DMS153 treated with DMSO at 0.1 percent for 48 hours (cell line): ENCODE data around the gene TREX2.

Experiments
- DNase-seq: peaks from one replicate; lab custom pipeline; 2025; ENCODE audit not compliant: unreplicated experiment; lab: John Stamatoyannopoulos, UW

TREX2 gene

DNA sequence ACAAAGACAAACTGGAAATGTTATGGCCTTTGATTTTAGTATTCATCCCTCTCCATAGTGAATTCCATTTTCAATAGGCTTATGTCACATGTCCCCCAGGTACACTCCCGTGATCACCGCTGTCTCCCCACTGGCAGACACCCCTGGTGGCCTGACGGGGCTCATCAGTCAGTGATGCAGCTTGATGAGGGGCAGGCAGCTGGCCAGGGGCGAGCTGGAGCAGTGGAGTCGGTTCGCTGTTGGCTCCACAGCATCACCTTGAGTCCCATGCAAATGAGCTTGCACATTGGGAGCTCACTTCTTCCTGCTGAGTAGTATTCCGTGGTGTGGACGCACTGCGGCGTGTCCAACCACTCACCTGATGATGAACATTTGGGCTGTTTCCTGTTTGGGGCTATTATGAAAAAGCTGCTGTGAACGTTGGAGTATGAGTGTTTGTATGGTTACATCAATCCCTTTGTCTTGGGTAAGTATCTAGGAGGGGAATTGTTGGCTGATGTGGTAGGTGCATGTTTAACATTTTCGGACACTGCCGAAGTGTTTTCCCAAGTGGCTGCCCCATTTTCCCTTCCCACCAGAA lies 5.2 kb downstream of the TREX2 start:
- DNase-seq = peak; percentile 2

DNA sequence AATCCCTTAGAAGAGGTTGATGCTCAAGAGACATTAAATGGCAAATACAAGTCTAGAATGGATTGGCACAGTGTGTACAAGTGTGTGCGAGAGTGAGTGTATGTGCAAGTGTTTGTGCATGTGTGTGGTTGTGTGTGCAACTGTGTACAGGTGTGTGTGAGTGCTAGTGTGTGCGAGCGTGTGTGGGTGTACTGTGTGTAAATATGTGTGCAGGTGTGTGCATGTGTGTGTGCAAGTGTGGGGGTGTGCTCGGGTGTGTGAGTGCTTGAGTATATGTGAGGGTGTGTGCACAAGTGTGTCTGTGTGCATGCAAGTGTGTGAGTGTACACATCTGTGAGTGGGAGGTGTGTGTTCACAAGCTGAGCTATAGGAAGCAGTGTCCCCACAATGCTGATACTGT lies 5.9 kb downstream of the TREX2 start:
- DNase-seq = no peak

DNA sequence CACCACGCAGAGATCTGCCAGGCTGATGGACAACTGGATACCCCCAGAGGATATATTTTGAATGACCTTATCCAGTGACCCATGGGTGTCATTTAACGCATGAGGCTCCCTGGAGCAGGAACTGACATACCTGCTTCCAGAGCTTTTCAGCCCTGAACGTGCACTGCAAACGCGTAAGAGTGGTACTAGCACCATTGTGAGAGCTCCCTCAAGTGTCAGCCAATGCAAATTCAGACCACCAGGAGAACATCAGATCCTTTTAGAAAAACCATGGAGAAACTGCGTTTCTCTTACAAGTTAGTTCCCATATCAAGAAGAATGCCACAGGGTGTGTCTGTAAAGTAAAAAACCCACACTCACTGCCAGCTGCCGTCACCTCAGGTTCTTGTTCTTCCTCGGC lies 7.3 kb downstream of the TREX2 start:
- no peak for DNase-seq

DNA sequence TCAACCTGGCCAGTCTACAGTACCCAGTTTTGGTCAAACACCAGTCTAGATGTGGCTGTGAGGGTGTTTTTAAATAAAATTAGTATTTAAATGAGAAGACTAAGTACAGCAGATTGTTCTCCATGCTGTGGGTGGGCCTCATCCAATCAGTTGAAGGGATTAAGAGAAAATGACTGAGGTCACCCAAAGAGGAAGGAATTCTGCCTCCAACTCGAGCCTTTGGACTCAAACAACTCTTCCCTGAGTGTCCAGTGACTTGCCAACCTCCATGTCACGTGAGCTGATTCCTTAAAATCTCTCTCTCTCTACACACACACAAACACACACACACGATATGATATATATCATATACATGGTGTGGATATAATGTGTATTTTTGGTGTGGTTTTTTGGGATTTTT lies 10.0 kb downstream of the TREX2 start:
- no peak for DNase-seq

DNA sequence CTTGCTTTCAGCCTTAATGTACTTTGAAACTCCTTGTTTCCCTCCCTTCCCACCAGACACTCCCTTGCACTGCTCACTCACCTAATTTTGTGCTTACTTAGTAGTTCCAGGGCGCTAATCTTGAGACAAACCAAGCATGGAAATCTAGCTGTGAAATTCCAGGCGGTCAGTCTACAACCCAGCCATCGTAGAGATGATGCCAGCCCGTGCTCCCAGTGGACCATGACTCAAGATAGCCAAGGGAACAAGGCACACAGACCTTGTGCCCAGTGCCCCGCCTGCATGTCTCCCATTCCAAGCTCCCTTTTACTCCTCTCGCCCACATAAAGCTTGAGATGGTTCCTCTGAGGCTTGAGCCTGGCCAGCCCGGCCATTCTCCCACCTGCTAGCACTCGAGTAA lies 11.1 kb downstream of the TREX2 start:
- no peak for DNase-seq

DNA sequence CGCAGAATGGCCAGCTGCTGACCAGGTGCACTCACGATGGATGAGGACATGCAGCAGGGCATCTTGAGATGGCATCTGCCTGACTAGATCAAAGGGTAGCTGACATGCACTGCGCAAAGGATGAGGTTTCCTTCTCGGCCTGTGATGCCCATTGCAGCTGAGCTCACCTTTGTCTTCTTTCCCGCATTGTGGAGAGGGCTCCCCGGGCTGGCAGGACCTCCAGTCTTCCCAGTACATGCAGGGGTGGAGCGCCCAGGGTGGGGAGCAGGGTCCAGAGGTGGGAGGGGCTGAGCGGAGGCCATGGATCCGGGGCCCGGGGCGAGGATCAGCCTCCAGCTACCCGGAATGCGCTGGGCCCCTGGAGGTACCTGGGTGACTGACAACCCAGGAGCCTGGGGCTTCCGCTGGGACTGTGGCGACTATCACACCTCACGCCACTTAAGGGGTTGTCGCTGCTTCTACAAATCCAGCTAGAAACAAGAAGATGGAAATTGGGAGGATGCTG lies 12.0 kb downstream of the TREX2 start:
- DNase-seq = no peak

DNA sequence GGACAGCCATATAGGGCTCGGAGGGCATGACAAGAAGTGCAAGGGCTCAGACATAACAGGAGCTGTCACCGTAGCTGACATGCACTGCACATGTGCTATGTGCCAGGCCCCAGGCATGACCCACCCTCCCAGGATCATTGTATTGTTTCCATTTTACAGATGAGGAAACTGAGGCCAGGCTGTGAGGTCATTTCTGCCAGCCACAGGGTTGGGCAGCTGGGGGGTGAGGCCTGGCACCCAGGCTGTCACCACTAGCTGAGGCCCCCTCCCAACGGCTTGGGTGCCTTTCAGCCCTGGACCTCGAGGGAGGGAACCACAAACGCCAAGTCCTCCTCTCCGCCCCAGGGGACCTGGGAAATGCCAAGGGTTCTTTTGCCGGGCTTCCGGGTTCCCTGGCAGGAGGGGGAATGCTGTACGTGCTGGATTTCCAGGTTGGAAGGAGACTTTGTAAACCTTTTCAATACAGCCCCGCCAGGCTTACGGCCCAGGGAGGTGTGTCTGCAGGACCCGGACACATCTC lies 12.6 kb downstream of the TREX2 start:
- DNase-seq = no peak

DNA sequence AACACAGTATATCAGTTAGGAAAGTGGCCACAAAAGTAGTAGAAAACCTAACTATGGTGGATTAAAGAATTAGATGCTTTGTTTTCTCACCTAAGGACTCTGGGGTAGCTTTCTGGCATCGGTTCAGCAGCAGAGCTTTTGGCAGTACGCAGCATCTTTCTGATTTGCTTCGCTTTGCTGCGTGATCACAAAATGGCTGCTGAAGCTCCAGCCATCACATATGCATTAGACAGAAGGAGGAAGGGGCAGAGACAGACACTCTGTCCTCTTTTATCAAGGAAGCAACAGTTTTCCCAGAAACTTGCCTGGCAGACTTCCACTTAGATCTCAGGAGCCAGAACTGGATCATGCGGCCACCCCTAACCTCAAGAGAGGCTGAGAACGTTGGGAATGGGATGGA lies 15.1 kb downstream of the TREX2 start:
- DNase-seq = no peak

DNA sequence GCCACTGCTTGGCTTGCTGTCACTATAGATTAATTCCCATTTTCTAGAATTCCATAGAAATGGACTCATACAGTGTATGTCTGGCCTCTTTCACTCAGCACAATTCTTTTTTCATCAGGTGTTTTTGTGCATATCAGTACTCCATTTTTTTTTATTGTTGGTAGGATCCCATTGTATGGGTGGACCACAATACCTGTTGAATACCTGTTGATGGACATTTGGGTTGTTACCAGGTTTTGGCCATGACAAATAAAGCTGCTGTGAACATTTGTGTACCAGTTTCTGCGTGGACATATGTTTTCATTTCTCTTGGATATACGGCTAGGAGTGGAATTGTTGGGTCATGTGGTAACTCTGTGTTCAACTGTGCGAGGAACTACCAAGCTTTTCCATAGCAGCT lies 19.7 kb downstream of the TREX2 start:
- no peak for DNase-seq

DNA sequence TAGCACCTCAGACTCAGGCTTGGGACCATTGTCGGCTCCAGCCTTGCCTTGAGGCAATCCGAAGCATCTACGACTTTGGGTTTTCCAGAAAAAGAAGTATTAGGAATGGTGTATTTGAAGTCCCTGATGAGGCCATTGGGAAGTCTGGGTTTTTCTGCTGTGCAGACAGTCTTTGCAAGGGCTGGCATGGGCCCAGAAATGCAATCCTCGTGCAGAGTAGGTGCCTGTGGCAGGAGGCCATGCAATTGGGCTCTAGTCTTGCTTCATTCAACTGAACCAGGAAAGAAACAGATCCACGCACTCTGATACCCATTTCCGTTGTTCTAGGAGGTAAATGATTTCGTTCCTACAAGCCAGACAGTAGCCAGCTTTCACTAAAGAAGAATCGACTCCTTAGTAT lies 22.2 kb downstream of the TREX2 start:
- DNase-seq = no peak

DNA sequence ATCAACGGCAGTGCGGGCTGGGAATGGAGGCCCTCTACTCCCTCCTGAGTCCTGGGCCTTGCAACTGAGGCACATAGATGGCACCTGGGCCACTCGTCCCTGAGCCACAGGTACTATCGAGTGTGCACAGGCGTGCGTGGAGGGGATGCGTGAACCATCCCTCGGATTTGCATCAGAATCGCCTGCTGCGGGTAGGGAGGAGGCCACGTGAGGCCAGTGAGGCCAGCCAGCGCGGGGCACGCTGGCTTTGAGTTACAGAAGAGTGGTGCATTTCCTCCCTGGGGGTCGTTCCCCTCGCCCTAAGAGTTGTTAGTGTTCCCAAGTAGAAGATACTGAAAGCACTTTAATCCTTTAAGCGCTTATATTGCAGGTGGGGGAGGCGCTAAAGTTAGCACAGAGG lies 24.0 kb downstream of the TREX2 start:
- no peak for DNase-seq

DNA sequence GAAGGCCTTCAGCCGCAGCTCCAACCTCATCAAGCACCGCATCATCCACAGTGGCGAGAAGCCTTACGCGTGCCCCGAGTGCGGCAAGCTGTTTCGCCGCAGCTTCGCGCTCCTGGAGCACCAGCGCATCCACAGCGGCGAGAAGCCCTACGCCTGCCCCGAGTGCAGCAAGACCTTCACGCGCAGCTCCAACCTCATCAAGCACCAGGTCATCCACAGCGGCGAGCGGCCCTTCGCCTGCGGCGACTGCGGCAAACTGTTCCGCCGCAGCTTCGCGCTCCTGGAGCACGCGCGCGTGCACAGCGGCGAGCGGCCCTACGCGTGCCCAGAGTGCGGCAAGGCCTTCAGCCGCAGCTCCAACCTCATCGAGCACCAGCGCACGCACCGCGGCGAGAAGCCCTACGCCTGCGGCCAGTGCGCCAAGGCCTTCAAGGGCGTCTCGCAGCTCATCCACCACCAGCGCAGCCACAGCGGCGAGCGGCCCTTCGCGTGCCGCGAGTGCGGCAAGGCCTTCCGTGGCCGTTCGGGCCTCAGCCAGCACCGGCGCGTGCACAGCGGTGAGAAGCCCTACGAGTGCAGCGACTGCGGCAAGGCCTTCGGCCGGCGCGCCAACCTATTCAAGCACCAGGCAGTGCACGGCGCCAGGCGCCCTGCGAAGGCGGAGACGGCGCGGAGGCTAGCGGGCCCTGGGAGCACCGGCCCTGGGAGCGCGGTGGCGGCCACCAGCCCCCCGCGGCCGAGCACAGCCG lies 24.8 kb downstream of the TREX2 start:
- no peak for DNase-seq

DNA sequence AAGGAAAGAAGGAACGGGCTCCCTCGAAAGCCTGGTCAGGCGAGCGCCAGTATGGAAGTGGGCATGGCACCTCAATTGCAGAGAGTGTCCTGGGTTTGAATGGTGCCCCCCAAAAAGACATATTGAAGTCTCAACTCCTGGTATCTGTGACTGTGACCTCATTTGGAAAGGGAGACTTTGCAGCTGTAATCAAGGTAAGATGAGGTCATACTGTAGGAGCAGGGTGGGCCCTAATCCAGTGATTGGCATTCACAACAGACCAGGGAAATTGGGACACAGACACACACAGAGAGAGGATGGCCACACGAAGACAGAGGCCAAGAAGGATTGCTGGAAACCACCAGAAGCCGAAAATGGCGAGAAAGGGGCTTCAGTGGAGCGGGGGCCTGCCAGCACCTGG lies 28.2 kb downstream of the TREX2 start:
- no peak for DNase-seq

DNA sequence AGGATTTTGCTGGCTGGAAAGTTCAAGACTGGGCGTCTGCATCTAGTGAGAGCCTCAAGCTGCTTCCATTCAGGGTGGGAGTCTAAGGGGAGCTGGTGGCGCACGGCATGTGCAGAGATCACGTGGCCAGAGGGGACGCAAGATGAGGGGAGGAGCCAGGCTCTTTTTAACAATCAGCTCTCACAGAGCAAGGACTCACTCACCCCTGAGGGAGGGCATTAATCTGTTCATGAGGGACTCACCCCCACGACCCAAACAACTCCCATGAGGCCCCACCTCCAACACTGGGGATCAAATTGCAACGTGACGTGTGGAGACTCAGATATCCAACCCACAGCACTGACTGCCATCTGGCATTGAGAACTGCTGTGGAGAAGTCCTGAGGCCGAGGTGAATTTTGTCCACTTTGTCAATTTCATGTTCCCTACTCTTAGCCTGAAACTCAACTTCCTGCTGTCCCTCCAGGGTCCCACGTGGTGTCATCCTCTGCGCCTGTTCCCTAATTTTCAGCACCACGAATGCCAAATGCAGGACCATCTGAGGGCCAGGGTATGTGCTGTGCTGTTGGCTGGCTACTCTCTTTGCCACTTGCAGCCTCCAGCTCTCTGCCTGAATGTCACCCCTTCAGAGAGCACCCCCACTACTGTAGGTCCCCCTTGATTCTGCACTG lies 28.9 kb downstream of the TREX2 start:
- no peak for DNase-seq

DNA sequence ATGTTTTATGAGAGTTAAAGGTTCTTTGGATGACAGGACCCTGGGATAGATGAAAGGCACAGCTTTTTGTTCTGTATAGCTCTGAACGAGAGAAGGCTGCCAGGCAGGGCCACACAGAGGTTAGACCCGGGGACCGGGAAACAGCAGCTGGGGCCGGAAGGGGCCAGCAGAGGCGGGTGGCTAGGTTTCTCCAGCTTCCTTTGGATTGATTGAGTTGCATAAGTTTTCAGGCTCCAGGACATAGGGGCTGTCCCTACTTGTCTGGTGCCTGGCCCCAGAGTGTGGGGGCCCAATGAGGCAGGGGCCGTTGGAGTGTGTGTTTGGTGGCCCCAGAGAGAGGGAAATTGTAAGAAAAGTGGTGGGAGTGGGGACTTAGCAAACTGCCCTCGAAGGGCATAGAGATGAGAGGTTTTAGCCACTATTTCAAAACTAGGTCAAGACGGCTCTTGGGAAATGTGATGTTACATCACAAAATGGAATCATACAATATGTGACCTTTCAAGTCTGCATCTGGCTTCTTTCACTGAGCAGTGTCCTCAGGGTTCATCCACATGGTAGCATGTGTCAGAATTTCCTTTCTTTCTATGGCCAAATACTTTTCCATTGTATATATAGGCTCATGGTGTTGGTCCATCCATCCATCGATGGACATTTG lies 30.9 kb downstream of the TREX2 start:
- DNase-seq = no peak

DNA sequence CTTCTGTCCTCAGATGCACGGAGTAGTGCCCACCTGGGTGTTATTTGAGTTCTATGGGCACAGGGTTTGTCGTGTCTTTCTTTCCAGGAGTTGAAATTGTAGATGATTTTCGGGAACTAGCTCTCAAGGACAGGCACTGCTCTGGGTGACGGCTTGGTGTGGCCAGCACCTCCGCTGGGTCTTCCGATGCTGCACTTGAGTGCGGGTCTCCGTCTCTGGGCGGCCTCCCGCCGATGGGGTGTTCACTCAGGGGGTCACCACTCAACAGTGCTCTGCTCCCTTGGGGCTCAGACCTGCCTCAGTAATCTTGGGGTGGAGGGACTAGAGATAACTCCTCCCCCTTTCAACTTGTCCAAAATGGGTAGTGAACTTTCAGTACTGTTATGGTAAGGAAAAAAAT lies 32.1 kb downstream of the TREX2 start:
- no peak for DNase-seq

DNA sequence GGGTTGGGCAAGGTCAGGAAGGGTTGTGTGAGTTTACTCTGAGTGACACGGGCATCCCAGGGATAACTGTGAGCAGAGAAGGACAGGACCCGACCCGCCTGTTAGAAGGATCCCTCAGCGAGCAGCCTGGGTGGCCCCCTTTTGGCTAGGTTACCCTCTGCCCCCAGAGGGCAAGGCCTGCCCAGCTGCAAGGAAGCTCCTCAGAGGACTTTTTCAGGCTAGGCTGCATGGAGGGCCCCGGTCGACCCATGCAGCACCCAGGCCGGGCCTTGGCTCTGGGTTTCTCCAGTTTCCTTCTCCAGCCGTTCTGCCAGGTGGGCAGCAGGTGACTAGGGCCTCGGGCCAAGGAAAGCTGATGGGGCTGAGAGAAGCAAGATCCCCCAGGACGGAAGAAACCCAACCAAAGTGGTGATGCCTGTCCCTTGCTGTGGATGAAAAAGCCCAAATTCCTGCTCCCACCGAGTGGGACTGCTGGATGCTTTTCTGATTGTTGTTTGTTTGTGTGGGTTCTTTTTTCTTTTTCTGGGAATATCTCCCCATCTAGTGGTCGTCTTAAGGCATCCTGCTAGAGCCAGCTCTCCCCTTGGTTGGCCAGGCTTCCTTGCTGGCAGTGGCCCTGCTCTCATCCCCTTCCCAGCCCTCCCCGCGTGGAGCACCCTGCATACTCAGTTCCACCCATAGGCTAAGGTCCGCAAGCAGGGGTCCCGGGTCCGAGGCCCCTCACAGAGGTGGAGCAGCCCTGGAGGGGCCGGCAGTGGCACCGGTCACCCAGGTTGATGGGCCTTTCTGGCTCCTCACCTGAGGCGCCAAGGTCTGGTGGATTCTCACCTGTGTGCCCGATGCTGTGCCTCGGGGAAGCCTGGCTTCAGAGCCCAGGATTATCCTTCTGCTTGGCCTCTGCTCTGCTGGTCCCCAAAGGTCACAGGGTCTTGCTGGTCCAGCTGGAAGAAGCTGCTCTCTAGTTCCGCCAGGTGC lies 32.8 kb downstream of the TREX2 start:
- DNase-seq = no peak

DNA sequence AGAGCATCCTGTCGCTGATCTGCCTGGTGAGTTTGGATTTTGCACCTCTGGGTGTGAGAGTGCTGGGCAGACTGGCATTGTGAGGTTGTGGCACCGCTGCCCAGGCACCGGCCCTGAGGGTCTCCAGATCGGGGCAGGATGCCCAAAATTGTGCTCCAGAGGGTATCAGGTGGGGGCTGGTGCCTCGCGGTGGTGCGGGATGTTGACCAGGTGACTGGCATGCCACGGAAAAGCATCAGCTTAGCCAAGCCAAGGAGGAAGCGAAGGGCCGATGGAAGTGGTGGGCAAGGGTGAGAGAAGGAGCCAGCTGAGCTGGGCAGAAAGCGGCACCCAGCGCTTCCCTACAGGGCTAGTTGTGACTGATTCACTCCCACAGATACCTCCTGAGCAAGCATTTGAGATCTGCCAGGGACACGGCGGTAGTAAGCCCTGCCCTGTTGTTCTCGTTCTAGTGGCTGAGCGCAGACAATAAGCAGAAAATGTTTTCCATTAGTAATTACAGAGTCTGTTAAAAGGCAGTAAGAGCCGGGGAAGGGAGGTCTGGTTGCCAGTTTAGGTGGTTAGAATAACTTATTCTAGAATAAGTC lies 33.8 kb downstream of the TREX2 start:
- DNase-seq = no peak

DNA sequence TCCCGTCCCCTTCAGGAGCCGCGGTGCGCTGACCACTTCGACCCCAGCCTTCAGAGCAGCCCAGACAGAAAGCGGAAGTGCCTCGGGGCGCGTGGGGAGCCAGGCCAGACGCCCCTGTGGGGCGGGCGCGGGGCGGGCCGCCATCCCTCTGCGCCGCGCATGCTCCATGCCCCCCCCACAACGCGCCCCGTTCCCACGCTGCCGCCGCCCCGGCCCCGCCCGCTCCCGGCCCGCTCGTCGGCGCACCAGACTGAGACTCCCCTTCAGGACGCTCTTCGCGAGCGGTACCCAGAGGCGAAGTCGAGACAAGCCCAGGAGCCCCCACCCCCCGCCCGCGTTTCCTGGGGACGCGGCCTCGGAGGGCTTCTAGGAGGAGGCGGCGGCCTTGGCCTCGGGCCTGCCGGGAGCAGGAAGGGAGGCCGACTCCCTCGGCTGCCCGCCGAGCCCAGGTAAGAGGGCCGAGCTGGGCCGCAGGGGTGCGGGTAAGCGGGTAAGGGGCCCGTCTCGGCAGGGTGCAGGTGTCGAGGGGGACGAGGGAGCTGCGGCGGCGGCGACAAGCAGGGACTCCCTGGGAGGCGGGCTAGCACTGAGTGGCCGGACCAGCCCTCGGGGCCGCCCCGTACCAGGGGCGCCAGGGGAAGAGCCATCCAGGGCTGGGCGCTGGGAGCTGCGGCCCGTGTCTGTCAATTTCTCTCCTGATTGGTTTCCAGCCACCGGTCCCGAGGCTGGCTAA lies 34.4 kb downstream of the TREX2 start, which contains the start of gene ZFP92:
Gene ZFP92, plus strand, starts transcription at position 218 of the 733 bp plus-strand sequence. CDS start 6,851 bp downstream, outside the sequence.
- no peak for DNase-seq
